AG10803 (cell line): ENCODE results near the gene IGFBP4.

ENCODE experiments used
- DNase-seq: peaks from one replicate; pipeline ENCODE4 v3.0.0; 2010; ENCODE audit warnings: low read depth
- H3K4me3 ChIP-seq: 2 replicates; pipeline ENCODE4 v1.5.1; 2011; ENCODE audit warnings: mild to moderate bottlenecking, low read length, control low read depth
- TF ChIP-seq, protein P1 (sequence below): conservative IDR thresholded peaks from 2 replicates; pipeline ENCODE4 v1.5.1; 2011; ENCODE audit warnings: mild to moderate bottlenecking, low read length, control low read depth, inconsistent platforms

IGFBP4 gene

DNA sequence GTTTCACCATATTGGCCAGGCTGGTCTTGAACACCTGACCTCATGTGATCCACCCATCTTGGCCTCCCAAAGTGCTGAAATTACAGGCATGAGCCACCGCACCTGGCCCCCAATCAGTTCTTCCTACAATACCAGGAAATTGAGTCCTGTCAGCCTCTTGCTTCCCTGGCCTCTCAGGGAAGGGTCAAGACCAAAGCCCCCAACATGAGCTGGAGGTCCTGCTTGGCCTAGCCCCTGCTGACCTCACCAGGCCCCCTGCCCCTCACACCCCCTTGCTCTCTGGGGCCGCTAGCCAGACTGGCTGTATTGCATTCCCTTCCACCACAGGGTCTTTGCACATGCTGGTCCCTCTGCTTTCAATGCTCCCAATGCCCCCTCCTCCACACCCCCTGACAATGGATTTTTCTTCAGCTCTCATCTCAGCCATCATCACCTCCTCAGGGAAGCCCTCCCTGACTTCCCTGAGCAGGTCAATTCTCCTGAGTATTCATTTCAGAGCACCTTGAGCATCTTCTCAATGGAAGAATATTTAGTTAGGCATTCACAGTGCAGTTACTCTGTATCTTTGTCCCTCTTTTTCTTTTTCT lies 24.1 kb downstream of the IGFBP4 start:
- TF ChIP-seq, protein P1, sequence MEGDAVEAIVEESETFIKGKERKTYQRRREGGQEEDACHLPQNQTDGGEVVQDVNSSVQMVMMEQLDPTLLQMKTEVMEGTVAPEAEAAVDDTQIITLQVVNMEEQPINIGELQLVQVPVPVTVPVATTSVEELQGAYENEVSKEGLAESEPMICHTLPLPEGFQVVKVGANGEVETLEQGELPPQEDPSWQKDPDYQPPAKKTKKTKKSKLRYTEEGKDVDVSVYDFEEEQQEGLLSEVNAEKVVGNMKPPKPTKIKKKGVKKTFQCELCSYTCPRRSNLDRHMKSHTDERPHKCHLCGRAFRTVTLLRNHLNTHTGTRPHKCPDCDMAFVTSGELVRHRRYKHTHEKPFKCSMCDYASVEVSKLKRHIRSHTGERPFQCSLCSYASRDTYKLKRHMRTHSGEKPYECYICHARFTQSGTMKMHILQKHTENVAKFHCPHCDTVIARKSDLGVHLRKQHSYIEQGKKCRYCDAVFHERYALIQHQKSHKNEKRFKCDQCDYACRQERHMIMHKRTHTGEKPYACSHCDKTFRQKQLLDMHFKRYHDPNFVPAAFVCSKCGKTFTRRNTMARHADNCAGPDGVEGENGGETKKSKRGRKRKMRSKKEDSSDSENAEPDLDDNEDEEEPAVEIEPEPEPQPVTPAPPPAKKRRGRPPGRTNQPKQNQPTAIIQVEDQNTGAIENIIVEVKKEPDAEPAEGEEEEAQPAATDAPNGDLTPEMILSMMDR, result no peak
- DNase-seq, result no peak

GRCh38 chr17:40468560-40468959 lies 25.3 kb downstream of the IGFBP4 start:
- no peak overlapping the region for H3K4me3 ChIP-seq
- no peak for DNase-seq
- TF ChIP-seq, protein P1, result no peak

More for the DNA sequence above, 24.1 kb downstream of the IGFBP4 start:
- no peak overlapping the region for H3K4me3 ChIP-seq

GRCh38 chr17:40469805-40470675 lies 26.8 kb downstream of the IGFBP4 start:
- no peak for DNase-seq
- H3K4me3 ChIP-seq, result no peak overlapping the region
- TF ChIP-seq, protein P1, result no peak

DNA sequence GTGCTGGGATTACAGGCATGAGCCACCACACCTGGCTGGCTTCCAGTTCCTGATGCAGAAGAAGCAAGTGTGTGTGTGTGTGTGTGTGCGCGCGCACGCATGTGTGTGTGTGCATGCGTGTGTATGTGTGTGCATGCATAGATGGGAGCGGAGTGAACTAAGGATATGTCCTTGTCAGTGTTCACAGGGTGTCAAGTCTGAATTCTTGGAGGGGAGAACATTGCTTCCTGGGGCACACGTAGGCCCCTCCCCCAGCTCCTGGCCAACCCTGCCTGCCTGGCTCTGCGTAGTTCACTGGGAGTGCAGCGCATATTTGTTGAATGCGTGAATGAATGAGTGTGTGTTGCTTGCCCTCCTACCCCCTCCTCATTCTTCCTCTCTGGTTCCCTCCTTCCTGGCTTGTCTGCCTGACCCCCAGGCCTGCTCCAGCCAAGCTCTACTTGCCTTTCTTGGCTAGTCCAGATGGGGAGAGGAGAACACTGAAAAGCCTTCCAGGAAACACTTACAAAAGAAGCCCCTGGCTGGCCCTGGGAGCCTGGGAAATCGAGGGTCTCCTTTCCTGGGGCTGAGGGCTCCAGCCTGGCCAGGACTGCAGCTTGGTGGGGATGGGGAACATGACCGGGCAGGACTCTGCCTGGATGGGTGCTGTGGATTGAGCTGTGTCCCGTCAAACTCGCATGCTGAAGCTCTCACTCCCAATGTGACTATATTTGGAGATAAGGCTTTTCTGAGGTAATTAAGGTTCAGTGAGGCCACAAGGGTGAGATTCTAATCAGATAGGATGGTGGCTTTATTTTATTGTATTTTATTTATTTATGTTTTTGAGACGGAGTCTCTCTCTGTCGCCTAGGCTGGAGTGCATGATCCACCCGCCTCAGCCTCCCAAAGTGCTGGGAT lies 27.9 kb downstream of the IGFBP4 start:
- no peak for DNase-seq

DNA sequence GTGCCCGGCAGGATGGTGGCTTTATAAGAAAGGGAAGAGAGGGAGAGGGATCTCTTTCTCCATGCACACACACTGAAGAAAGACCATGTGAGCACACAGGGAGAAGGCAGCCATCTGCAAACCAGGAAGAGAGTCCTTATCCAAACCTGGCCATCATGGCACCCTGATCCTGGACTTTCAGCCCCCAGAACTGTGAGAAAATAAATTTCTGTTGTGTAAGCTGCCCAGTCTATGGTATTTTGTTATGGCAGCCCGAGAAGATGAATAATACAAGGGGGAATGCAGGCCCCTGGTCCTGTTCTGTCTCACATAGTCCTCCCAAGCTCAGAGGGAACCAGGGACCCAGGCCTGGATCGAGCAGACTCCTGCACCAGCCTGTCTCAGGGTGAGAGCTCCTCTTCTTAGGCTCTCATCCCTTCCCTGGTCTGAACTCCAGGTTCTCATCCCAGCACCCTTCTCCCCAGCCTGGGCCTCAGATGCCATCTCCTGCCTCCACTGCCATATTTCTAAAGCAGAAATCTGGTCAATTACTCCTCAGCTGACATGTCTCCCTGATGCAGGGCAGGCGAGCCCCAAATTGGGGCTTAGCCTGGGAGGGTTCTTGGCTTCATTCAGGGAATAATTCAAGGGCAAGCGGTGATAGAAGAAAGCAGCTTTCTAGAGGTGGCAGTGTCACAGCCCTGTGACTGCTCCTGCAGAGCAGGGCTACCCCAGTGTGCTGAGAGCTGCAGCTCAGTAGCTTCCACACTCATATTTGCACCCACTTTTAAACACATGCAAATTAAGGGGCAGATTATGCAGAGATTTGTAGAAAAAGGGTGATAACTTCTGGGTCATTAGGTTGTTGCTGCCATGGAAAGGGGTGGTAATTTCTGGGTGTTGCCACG lies 28.8 kb downstream of the IGFBP4 start:
- H3K4me3 ChIP-seq, result no peak overlapping the region
- TF ChIP-seq, protein P1, result no peak

More for the DNA sequence above, 27.9 kb downstream of the IGFBP4 start:
- TF ChIP-seq, protein P1, result no peak
- H3K4me3 ChIP-seq, result no peak overlapping the region

GRCh38 chr17:40472733-40473452 lies 29.6 kb downstream of the IGFBP4 start:
- TF ChIP-seq, protein P1, result no peak
- H3K4me3 ChIP-seq, result no peak overlapping the region
- no peak for DNase-seq

More for the DNA sequence above, 28.8 kb downstream of the IGFBP4 start:
- DNase-seq, result peak; percentile 52
